ENCODE measurements around the gene ZFP36L1. TPM values are rescaled to one million over a fixed set of nuclear protein-coding genes. Genes with fewer than 3 reads are reported as not detected.

Gene ZFP36L1
- total RNA-seq, 1 donor from 2014 or later, result 884 TPM

DNA sequence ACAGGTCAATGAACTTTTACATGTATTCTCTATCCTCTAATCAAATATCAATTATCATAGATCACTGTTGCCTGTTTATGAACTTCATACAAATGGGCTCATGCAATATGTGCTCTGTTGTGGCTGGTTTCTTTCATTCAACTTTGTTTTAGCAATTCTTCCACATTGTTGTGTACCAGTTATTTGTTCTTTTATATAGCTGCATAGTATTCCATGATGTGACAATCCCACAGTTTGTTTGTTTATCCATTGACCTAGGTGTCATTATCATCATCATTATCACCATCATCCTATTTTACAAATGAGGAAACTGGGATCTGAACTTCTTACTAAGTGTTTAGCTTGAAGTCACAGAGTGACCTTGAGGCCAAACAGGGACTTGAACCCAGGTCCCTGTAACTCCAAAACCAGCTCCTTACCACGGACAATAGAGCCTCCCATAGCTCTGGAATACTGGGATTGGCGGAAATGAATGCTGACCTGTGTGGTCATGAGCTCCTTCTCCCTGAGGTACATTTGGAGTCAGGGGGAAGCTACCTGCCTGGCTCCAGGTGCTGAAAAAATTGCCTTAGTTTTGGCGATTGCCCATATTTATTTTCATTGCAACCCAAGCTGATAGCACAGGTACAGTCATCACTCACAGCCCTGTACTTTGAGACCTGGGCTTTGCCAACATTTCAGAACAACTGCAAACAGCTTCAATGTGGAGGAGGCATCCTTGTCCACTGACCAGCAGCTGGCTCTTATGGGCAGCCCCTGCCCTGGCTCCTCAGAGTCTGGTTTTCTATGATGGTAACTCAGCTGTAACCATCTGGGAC is 9.2 kb downstream of the ZFP36L1 start:
- H3K4me1 Mint-ChIP-seq, result peaks cover 67% of the 10 kb centered on the region
- no peaks in the 10 kb centered on the region for H3K27me3 Mint-ChIP-seq
- CTCF ChIA-PET, result interaction anchor here (0.9 to 1.7 kb wide), 8 partner anchors 33 to 536 kb away, joined by 3 to 5 read pairs (median 4); no protein-coding TSS in a partner anchor
- no peak for DNase-seq
- H3K36me3 Mint-ChIP-seq (ENCODE audit: low read depth), result peaks cover 24% of the 10 kb centered on the region
- H3K9me3 Mint-ChIP-seq, result no peaks in the 10 kb centered on the region
- ATAC-seq (ENCODE audit: low read depth), result no peak
- TF ChIP-seq, protein P1, sequence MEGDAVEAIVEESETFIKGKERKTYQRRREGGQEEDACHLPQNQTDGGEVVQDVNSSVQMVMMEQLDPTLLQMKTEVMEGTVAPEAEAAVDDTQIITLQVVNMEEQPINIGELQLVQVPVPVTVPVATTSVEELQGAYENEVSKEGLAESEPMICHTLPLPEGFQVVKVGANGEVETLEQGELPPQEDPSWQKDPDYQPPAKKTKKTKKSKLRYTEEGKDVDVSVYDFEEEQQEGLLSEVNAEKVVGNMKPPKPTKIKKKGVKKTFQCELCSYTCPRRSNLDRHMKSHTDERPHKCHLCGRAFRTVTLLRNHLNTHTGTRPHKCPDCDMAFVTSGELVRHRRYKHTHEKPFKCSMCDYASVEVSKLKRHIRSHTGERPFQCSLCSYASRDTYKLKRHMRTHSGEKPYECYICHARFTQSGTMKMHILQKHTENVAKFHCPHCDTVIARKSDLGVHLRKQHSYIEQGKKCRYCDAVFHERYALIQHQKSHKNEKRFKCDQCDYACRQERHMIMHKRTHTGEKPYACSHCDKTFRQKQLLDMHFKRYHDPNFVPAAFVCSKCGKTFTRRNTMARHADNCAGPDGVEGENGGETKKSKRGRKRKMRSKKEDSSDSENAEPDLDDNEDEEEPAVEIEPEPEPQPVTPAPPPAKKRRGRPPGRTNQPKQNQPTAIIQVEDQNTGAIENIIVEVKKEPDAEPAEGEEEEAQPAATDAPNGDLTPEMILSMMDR (IDR thresholded peaks at IDR 0.05), result no peak
- intact Hi-C loops (cut with micrococcal nuclease), result loop anchor here (1.0 to 2.0 kb wide), 4 partner anchors 41 to 277 kb away; no protein-coding TSS in a partner anchor
- no peak overlapping the region for H3K4me3 Mint-ChIP-seq
- POLR2A ChIA-PET, result interaction anchor here (0.7 to 19.6 kb wide), 13 partner anchors 9 to 507 kb away, joined by 3 to 2953 read pairs (median 40); partner anchors contain the start of gene ZFP36L1
- H3K27ac Mint-ChIP-seq, result peak overlapping the region; percentile 30

DNA sequence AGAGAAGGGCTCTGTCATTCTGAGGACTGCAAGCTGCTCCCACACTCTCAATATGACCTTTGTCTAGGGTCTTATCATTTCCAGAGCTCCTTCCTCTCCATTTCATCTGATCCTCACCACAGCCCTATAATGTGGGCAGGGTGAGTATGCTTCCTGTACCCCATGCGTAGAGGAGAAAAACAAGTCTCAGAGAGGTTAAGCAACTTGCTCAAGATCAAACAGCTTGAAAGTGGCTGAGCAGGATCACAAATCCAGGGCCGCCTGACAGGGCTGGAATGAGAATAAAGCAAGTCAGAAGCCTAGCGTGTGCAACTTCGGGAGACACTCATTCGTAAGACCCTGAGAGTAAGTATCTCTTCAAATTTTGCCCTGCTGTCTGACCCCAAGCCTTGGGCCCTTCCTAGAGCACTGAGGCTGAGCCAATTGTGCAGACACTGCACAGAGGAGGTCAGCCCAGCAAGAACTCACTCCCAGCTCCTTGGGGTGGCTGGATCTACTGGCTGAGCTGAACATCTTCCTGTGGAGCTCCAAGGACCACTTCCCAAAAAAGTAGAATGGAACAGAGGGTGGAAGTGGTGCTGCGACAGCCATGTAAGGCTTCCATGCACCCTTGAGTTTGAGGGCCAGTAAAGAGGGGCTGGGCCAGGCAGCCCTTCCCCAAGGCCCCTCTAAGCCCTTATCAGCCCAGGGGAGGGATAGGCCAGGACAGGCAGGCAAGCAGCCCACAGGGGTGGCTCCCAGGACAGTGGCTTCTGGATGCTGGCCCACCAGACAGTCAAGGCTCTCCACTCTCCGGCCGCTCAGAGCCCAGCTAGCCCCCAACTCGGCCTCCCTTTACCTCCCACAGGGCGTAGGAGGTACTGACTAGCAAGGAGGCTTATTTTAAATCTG is 10.5 kb downstream of the ZFP36L1 start:
- intact Hi-C loops (cut with micrococcal nuclease), result no loop called here
- H3K9me3 Mint-ChIP-seq, result no peaks in the 10 kb centered on the region
- ATAC-seq (ENCODE audit: low read depth) (no peak), DNase-seq (no peak)
- H3K4me1 Mint-ChIP-seq, result peaks cover 57% of the 10 kb centered on the region
- H3K4me3 Mint-ChIP-seq, result no peak overlapping the region
- no peaks in the 10 kb centered on the region for H3K27me3 Mint-ChIP-seq
- CTCF ChIA-PET, result interaction anchor here (1.6 kb wide), 1 partner anchor 49 kb away, joined by 5 read pairs; no protein-coding TSS in a partner anchor
- H3K27ac Mint-ChIP-seq, result peak overlapping the region; percentile 18
- TF ChIP-seq, protein P1 (IDR thresholded peaks at IDR 0.05), result no peak
- POLR2A ChIA-PET, result interaction anchor here (0.5 to 19.6 kb wide), 8 partner anchors 10 to 428 kb away, joined by 4 to 2953 read pairs (median 181); partner anchors contain the start of gene ZFP36L1
- H3K36me3 Mint-ChIP-seq (ENCODE audit: low read depth), result peaks cover 13% of the 10 kb centered on the region

DNA sequence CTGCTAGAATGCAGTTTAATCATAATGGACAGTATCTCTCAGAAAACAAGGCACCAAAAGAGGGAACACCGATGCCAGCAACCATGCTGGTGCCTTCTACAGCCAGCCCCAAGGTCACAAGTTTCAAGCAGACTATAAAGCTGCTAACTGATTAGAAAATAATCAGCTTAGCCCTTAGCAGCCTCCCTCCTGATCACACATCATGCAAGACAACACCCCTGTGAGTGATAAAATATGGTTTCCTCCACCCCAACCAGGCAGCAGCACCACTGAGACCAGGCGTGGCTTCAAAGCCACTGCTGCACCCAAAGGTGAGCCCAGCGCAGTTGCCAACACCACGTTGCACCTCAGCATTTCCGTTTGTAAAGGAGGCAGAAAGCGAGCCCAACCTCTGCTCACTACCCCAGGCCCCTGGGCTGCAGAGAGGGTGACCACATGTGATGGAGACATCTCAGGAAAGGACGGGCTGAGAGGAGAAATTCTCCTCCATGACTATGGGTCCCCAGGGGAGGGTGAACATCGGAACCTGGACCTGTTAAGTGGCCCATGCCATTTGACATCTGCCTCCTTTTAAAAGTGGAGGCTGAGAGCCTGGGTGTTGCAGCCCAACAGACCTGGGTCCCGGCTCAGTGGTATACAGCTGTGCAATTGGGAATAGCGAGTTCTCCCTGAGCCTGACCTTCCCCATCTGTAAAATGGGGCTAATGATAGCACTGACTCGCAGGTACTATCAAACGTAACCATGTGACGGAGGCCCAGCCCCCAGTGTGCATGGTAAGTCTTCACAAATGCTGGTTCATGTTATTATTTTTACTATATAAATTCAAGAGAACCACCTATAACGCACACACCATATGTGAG is 11.5 kb downstream of the ZFP36L1 start:
- intact Hi-C loops (cut with micrococcal nuclease), result no loop called here
- no peak for DNase-seq
- ChIA-PET CTCF (interaction anchor here (1.2 kb wide), 1 partner anchor 93 kb away, joined by 3 read pairs; no protein-coding TSS in a partner anchor), POLR2A (interaction anchor here (0.7 to 19.6 kb wide), 9 partner anchors 9 to 274 kb away, joined by 3 to 2953 read pairs (median 4); partner anchors contain the start of gene ZFP36L1)
- Mint-ChIP-seq H3K9me3 (no peaks in the 10 kb centered on the region), H3K4me1 (peaks cover 48% of the 10 kb centered on the region), H3K4me3 (no peak overlapping the region), H3K36me3 (ENCODE audit: low read depth) (peaks cover 4% of the 10 kb centered on the region), H3K27me3 (no peaks in the 10 kb centered on the region), H3K27ac (peak overlapping the region; percentile 3)
- TF ChIP-seq, protein P1 (IDR thresholded peaks at IDR 0.05), result no peak
- ATAC-seq (ENCODE audit: low read depth), result no peak

DNA sequence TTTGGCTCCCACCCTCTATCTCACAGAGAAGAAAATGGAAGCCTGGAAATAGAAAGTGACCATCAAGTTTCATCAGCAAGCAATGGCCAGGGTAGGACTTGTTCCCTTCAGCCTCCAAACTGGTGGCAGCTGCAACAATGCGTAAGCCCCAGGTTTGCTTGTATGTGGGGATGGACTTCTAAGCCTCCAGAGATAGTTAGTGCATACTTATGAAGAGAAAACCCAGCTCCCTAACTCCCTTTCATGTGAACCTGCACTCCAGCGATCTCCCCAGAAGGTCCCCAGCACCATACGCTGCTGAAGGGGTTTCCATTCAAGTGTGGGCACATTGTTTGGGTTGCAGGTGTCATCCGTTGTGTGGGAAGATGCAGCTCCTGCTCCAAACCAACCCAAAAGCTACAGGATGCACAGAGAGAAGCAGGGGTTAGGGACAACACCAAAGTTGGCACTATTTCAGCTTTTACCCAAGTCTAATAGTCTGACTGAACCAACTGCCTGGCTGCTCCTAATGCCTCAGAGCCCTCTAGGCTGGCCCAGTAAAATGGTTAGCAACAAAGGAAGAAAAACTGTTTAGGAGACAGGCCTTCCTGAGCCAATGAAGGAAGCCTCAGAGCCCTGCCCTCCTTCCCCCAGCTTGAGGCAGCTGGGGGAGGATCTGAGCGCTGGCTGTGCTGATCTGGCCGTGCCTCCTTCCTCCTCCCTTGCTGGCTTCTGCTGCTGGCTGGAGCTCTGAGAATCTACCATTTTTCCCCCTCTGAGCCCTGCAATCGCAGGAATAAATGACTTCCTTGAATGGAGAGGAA is 12.3 kb downstream of the ZFP36L1 start:
- intact Hi-C loops (cut with micrococcal nuclease), result no loop called here
- Mint-ChIP-seq H3K27me3 (no peaks in the 10 kb centered on the region), H3K4me3 (no peak overlapping the region), H3K36me3 (ENCODE audit: low read depth) (no peaks in the 10 kb centered on the region), H3K27ac (peak overlapping the region; percentile 50), H3K9me3 (peaks cover 3% of the 10 kb centered on the region), H3K4me1 (peaks cover 39% of the 10 kb centered on the region)
- ChIA-PET POLR2A (interaction anchor here (0.7 to 19.6 kb wide), 9 partner anchors 9 to 267 kb away, joined by 3 to 2953 read pairs (median 4); no protein-coding TSS in a partner anchor), CTCF (interaction anchor here (1.2 kb wide), 1 partner anchor 92 kb away, joined by 3 read pairs; no protein-coding TSS in a partner anchor)
- DNase-seq, result no peak
- ATAC-seq (ENCODE audit: low read depth), result no peak
- TF ChIP-seq, protein P1 (IDR thresholded peaks at IDR 0.05), result no peak
